Urinary bladder (tissue), 4 donors: ENCODE measurements around the gene RTP5. TPM values are rescaled to one million over a fixed set of nuclear protein-coding genes. Genes with fewer than 3 reads are reported as not detected.
A peak's percentile ranks its signal among the peaks of the same experiment; 100 is the strongest.

Source experiments
- DNase-seq: peaks from one replicate; pipeline ENCODE4 v3.0.0-alpha.2; 2015; ENCODE audit errors: extremely low spot score
- H3K27ac ChIP-seq: one replicate; pipeline ENCODE4 v1.5.1; 2013; ENCODE audit warnings: low read depth, mild to moderate bottlenecking, moderate library complexity
- H3K36me3 ChIP-seq: one replicate; pipeline ENCODE4 v1.6.1; 2013; ENCODE audit warnings: mild to moderate bottlenecking, moderate library complexity; ENCODE audit not compliant: insufficient read depth
- H3K4me1 ChIP-seq: one replicate; pipeline ENCODE4 v1.6.1; 2013; ENCODE audit warnings: mild to moderate bottlenecking, moderate library complexity; ENCODE audit not compliant: insufficient read depth
- H3K4me3 ChIP-seq: one replicate; pipeline ENCODE4 v1.5.1; 2013; ENCODE audit warnings: low read depth, low read length
- WGBS: extraction: QIAGEN DNeasy Blood & Tissue Kit; methylation state at CpG from one replicate; pipeline ENCODE4 v1.1.7; 2013; 5-methylcytosine and 5-hydroxymethylcytosine counted together
- polyA plus RNA-seq: library from polyadenylated mRNA; stranded (reverse); fragments of 200-250 nt; gene quantifications from one replicate; pipeline ENCODE4 v1.2.3, GENCODE V29; 2013
- total RNA-seq: library from RNA; depleted of rRNA; stranded (reverse); fragments of >200 nt; gene quantifications from one replicate; pipeline ENCODE4 v1.2.3, GENCODE V29; 2014
- donor health status: healthy with polysubstance abuse.
- donor health status: healthy.

Gene RTP5
- total and polyA plus RNA-seq, 2 donors: 0.06 TPM; not detected in 1

DNA sequence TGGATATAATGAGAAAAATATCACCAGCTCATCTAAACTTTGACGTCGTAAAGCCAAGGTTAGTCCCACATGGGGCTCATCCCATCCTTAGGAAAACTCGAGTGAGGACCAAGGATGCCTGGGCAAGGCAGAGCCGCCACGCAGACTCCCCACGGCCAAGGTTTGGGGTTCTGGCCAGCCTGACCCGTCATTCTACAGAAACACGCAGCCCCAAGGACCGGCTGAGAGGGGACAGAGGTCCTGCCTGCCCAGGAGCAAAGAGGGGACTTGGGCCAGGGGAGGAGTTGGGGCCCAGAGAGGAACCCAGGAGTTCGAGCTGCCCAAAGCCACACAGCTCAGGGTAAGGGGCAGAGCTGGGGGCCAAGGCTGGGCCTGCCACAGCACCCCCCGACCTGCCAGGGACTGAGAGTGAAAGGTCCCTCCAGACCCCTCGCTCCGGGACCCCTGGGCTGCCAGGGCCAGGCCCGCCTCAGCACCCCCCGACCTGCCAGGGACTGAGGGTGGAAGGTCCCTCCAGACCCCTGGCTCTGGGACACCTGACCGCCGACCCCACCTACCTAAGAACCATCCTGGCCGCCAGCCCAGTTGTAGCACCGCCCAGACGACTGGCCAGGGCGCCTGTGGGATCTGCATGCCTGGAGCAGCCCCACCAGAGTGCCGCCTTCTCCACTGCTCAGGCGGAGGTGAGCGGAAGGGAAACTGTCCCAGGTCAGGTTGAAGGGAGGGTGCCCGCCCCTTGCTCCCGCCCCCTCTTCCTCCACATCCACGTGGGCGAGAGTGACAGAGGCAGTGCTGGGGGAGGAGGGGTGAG, 11.1 kb upstream of the RTP5 start, which contains the start of gene PDCD1:
Gene PDCD1, minus strand, starts transcription at position 689 of the 811 bp plus-strand sequence. Its CDS starts 56 bp downstream, at position 633.
- peak within 1 kb of the TSS; percentile 14 for H3K27ac ChIP-seq
- 72% methylated on average over 28 of the region's 28 CpGs for WGBS
- no peak within 1 kb of the TSS for H3K4me3 ChIP-seq
- no peaks in the 10 kb centered on the region for H3K36me3 ChIP-seq
- no peak for DNase-seq
- H3K4me1 ChIP-seq: no peaks in the 10 kb centered on the region

DNA sequence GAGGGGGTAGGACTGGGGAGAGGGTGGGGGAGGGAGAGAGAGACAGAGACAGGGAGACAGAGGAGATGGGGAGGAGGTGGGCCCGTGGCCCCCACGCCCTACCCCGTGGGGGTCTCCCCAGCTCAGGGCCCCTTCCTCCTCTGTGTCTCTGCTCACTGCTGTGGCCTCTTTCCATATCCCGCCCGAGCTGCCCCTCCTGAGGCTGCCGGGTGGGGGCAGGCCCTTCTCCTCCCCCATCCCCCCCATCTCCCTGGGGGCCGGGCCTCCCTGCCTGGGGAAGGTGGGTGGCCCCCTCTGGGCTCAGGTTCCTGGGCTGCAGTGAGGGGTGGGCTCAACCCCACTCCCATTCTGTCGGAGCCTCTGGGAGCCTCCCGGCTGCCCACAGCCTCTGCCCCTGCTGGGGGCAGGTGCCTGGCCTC, 10.5 kb upstream of the RTP5 start:
- Histone ChIP-seq H3K27ac (no peak overlapping the region), H3K4me1 (no peaks in the 10 kb centered on the region), H3K36me3 (no peaks in the 10 kb centered on the region), H3K4me3 (no peak overlapping the region)
- no peak for DNase-seq
- 31% methylated on average over 9 of the region's 9 CpGs for WGBS

- no peaks in the 10 kb centered on the region for H3K4me1 ChIP-seq
- H3K4me3 ChIP-seq: peak overlapping the region; percentile 7
- H3K27ac ChIP-seq: peak overlapping the region; percentile 24
- no peaks in the 10 kb centered on the region for H3K36me3 ChIP-seq
- no peak for DNase-seq
- 17% methylated on average over 30 of the region's 30 CpGs for WGBS
Measured at GRCh38 chr2:241859436-241860183, 9.9 kb upstream of the RTP5 start.

DNA sequence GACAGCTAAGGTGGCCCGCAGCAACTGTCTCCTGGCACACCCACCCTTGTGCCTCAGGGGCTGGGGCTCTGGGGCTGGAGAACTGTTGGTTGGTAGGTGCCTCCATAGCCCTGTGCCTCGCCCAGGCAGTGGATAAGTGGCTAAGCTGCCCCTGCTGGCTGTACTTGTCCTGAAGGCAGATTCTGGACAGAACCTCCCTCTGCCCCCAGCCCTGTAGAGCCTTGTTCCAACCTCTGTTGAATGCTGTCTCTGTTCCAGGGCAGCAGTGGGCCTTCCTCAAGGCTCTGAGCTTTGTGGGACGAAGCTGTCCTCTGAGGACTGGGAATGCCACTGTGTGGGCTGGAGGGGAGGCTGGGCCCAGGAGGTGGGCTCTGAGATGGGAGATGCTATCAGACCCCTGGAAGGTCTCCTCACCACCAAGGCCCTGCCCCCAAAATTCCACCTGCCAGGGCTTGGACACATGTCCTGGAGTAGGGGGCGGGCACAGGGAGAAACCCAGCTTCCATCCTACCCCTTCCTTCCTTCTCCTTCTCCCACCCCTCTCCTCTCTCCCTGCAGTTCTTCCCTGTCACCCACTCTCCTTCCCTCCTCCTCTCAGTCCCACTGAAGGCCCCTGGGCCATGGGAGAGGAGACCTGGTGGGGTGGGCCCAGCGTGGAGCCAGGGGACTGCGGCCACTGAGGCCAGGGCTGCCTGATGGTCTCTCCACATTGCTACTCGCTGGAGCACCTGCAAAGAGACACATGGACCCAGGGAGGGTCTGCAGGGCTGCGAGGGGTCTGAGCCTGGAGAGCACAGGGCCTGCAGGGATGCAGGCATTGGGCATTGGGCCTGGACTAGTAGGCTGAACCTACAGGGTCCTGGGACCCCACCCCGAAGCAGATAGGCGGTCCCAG, 9.1 kb upstream of the RTP5 start:
- H3K4me3 ChIP-seq: peak overlapping the region; percentile 7
- no peaks in the 10 kb centered on the region for H3K4me1 ChIP-seq
- H3K36me3 ChIP-seq: no peaks in the 10 kb centered on the region
- peak overlapping the region; percentile 24 for H3K27ac ChIP-seq
- WGBS: 84% methylated on average over 10 of the region's 10 CpGs
- no peak for DNase-seq

GRCh38 chr2:241861264-241861663, 8.3 kb upstream of the RTP5 start:
- H3K4me3 ChIP-seq: no peak overlapping the region
- H3K4me1 ChIP-seq: no peaks in the 10 kb centered on the region
- H3K36me3 ChIP-seq: no peaks in the 10 kb centered on the region
- H3K27ac ChIP-seq: no peak overlapping the region
- DNase-seq: no peak
- 94% methylated on average over 1 of the region's 1 CpG for WGBS

DNA sequence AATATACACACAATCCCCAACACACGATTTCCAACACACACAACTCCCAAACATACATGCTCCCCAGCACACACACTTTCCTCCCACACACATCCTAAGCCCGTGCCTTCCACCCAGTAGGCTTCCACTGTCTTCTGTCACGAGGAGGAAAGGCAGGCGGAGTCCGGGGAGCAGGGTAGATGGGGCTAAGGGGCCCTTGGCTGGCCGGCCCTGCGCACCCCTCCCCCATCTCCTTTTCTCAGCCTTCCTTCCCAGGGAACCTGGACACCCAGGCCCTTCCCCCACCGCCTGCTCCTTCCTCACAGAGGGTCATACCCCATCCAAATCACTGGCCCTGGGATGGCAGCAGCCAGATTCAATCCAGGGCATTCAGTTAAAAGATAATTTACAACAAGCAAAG, 7.4 kb upstream of the RTP5 start:
- no peaks in the 10 kb centered on the region for H3K4me1 ChIP-seq
- no peak overlapping the region for H3K4me3 ChIP-seq
- no peak for DNase-seq
- no peak overlapping the region for H3K27ac ChIP-seq
- WGBS: 76% methylated on average over 8 of the region's 8 CpGs
- H3K36me3 ChIP-seq: no peaks in the 10 kb centered on the region

DNA sequence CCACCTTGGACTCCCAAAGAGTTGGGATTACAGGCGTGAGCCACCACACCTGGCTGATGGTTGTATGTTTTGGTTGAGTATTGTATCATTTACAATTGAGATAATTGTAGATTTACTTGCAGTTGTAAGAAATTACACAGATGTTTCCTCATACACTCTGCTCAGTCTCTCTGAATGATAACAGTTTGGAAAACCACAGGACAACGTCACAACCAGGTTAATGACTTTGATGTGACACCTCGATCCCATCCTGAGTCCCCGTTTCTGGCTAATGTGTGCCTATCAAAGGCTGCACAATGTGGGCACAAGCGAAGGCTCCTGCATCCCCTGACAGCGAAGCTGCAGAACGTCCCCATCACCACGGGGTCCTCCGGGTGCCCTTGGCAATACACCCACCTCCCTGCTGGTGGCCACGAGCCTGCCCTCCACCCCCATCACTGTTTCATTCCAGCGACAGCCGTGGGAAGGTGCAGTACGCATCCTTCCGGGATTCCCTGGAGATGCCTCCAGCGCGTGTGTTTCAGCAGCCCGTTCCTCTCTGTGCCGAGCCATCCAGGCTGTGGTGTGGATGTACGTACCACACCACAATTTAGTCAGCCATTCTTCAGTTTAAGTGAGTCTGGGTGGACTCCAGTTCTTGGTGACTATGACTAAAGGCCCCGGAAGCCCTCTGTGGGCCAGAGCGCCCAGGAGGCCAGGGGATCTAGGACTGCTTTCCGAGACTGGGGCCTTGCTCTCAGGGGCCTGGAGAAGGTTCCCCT, 6.6 kb upstream of the RTP5 start:
- H3K4me1 ChIP-seq: no peaks in the 10 kb centered on the region
- no peak overlapping the region for H3K4me3 ChIP-seq
- 84% methylated on average over 22 of the region's 22 CpGs for WGBS
- H3K36me3 ChIP-seq: no peaks in the 10 kb centered on the region
- H3K27ac ChIP-seq: no peak overlapping the region
- DNase-seq: no peak

- H3K4me1 ChIP-seq: no peaks in the 10 kb centered on the region
- 21% methylated on average over 29 of the region's 29 CpGs for WGBS
- H3K36me3 ChIP-seq: no peaks in the 10 kb centered on the region
- no peak overlapping the region for H3K27ac ChIP-seq
- no peak for DNase-seq
- peak overlapping the region; percentile 10 for H3K4me3 ChIP-seq
Measured at GRCh38 chr2:241863536-241863954, 6.0 kb upstream of the RTP5 start.

- Histone ChIP-seq H3K36me3 (no peaks in the 10 kb centered on the region), H3K27ac (no peak overlapping the region), H3K4me3 (no peak overlapping the region), H3K4me1 (no peaks in the 10 kb centered on the region)
- no peak for DNase-seq
- WGBS: 66% methylated on average over 2 of the region's 2 CpGs
Measured at GRCh38 chr2:241864168-241864849, 5.2 kb upstream of the RTP5 start.

DNA sequence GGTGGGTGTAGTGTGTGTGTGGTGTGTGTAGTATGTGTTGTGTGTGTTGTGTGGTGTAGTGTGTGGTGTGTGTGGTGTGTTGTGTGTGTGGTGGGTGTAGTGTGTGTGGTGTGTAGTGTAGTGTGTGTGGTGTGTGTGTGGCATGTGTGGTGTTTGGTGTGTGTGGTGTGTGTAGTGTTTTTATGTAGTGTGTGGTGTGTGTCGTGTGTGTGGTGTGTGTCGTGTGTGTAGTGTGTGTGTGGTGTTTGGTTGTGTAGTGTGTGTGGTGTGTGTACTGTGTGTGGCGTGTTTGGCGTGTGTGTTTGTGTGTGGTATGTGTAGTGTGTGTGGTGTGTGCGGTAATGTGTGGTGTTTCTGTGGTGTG, 4.7 kb upstream of the RTP5 start:
- Histone ChIP-seq H3K4me1 (no peaks in the 10 kb centered on the region), H3K27ac (no peak overlapping the region), H3K4me3 (no peak overlapping the region), H3K36me3 (no peaks in the 10 kb centered on the region)
- WGBS: 96% methylated on average over 5 of the region's 5 CpGs
- no peak for DNase-seq

GRCh38 chr2:241865416-241865956, 4.0 kb upstream of the RTP5 start:
- WGBS: 91% methylated on average over 3 of the region's 3 CpGs
- H3K4me3 ChIP-seq: no peak overlapping the region

More at GRCh38 chr2:241865416-241865956, 4.0 kb upstream of the RTP5 start:
- Histone ChIP-seq H3K27ac (no peak overlapping the region), H3K36me3 (no peaks in the 10 kb centered on the region), H3K4me1 (no peaks in the 10 kb centered on the region)
- DNase-seq: no peak
